Hepatocyte (in vitro differentiated cells): ENCODE data around the gene MACROH2A1.

Experiments used
- EZH2 ChIP-seq: fragments of 200-600 bp; sonication (generic); IDR thresholded peaks from 2 replicates; pipeline ENCODE4 v1.6.1; 2016; ENCODE audit warnings: antibody characterized with exemption, mild to moderate bottlenecking, borderline replicate concordance
- EZH2phosphoT487 ChIP-seq: fragments of 200-600 bp; sonication (generic); IDR thresholded peaks from one replicate; pipeline ENCODE4 v1.6.1; 2018; ENCODE audit warnings: antibody characterized with exemption, mild to moderate bottlenecking, low read depth, moderate library complexity; ENCODE audit not compliant: unreplicated experiment, severe bottlenecking
- TF ChIP-seq, protein P1 (sequence below): fragments of 200-600 bp; sonication (generic); IDR thresholded peaks from 2 replicates; pipeline ENCODE4 v1.5.1; 2016; ENCODE audit warnings: antibody characterized with exemption, mild to moderate bottlenecking; ENCODE audit not compliant: poor library complexity

DNA sequence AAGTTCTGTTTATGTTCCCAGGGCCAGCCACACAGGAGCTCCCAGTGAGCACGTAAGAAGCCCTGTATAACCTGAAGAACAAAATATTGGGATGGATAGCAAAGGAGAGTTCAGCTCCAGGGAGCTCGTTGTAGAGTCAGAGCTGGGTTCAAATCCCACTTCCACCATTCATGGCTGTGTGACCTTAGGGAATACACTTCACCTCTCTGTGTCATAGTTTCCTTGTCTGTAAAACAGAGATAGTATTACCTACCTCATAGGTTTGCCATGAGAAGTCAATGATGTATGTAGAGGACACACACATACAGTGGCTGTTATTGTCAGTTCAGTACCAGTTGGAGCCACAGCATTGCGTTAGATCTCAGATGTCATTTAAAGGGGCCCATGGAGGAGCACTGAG, 67.4 kb downstream of the MACROH2A1 start:
- no peak for TF ChIP-seq EZH2phosphoT487
- TF ChIP-seq, protein P1, sequence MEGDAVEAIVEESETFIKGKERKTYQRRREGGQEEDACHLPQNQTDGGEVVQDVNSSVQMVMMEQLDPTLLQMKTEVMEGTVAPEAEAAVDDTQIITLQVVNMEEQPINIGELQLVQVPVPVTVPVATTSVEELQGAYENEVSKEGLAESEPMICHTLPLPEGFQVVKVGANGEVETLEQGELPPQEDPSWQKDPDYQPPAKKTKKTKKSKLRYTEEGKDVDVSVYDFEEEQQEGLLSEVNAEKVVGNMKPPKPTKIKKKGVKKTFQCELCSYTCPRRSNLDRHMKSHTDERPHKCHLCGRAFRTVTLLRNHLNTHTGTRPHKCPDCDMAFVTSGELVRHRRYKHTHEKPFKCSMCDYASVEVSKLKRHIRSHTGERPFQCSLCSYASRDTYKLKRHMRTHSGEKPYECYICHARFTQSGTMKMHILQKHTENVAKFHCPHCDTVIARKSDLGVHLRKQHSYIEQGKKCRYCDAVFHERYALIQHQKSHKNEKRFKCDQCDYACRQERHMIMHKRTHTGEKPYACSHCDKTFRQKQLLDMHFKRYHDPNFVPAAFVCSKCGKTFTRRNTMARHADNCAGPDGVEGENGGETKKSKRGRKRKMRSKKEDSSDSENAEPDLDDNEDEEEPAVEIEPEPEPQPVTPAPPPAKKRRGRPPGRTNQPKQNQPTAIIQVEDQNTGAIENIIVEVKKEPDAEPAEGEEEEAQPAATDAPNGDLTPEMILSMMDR, result no peak
- TF ChIP-seq EZH2, result no peak
